Esophagus (tissue), 2 donors: ENCODE data around the gene GPR180. TPM values are rescaled to one million over a fixed set of nuclear protein-coding genes. Genes with fewer than 3 reads are reported as not detected.

Experiments used
- H3K27ac ChIP-seq, 2 donors: one replicate each; pipeline ENCODE4 v1.5.1; 2013; ENCODE audit warnings: low read depth in 2 of 2, mild to moderate bottlenecking in 2 of 2, inconsistent platforms in 1 of 2, low read length in 1 of 2, moderate library complexity in 1 of 2
- H3K27me3 ChIP-seq, 2 donors: one replicate each; pipeline ENCODE4 v1.6.1; 2013; ENCODE audit warnings: low read length in 2 of 2, control low read depth in 1 of 2, mild to moderate bottlenecking in 1 of 2; ENCODE audit not compliant: insufficient read depth in 2 of 2, control insufficient read depth in 1 of 2
- H3K36me3 ChIP-seq, 2 donors: one replicate each; pipeline ENCODE4 v1.6.1; 2013; ENCODE audit warnings: low read length in 1 of 2; ENCODE audit not compliant: control insufficient read depth in 2 of 2, insufficient read depth in 2 of 2
- H3K4me1 ChIP-seq, 2 donors: one replicate each; pipeline ENCODE4 v1.6.1; 2013; ENCODE audit warnings: low read length in 1 of 2; ENCODE audit not compliant: control insufficient read depth in 2 of 2, insufficient read depth in 2 of 2
- H3K4me3 ChIP-seq, 2 donors: one replicate each; pipeline ENCODE4 v1.5.1; 2013; ENCODE audit warnings: low read length in 2 of 2, mild to moderate bottlenecking in 2 of 2, low read depth in 1 of 2, moderate library complexity in 1 of 2
- H3K9me3 ChIP-seq, 2 donors: one replicate each; pipeline ENCODE4 v1.6.1; 2013; ENCODE audit warnings: mild to moderate bottlenecking in 2 of 2, low read depth in 1 of 2, low read length in 1 of 2, moderate library complexity in 1 of 2; ENCODE audit not compliant: control insufficient read depth in 2 of 2, insufficient read depth in 1 of 2
- WGBS, 2 donors: extraction: QIAGEN DNeasy Blood & Tissue Kit; methylation state at CpG; one replicate each; pipeline ENCODE4 v1.1.7; 2013; 5-methylcytosine and 5-hydroxymethylcytosine counted together
- polyA plus RNA-seq, 2 donors: library from polyadenylated mRNA; stranded (reverse); fragments of 200-250 nt; gene quantifications; one replicate each; pipeline ENCODE4 v1.2.3, GENCODE V29; 2013
- donor health status: healthy with polysubstance abuse.
- donor health status: Bipolar disorder and iron deficiency.

Gene GPR180
- polyA plus RNA-seq, 2 donors = 1.1 to 1.2 TPM

GRCh38 chr13:94609196-94609595 is 7.5 kb downstream of the GPR180 start:
- H3K27ac ChIP-seq = no peak overlapping the region
- no peak overlapping the region for H3K4me3 ChIP-seq
- no peaks in the 10 kb centered on the region for H3K27me3 ChIP-seq
- no peaks in the 10 kb centered on the region for H3K4me1 ChIP-seq
- 96 to 98% methylated on average over 2 of the region's 2 CpGs for WGBS, 2 donors
- H3K9me3 ChIP-seq = no peaks in the 10 kb centered on the region
- peaks cover 0 to 7% of the 10 kb centered on the region in 2 donors for H3K36me3 ChIP-seq

DNA sequence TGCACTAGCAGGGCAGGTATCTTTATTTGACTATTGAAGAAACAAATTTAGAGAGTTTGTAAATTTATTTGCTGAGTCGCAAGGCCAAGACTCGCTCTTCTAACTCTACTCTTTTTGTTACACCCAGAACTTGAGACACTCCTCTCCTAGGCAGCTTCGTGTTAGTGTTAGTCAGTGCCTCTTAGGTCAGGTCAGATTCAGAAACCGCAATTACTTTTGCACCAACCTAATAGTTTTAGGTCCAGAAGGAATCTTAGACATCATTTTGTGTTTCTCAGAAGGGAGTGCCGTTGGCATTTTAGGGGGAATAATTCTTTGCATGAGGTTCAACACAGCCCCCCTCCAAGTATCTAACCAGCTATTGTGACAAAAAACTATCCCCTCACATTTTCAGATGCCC is 8.8 kb downstream of the GPR180 start:
- H3K36me3 ChIP-seq = peaks cover 0 to 7% of the 10 kb centered on the region in 2 donors
- no peaks in the 10 kb centered on the region for H3K4me1 ChIP-seq
- H3K9me3 ChIP-seq = no peaks in the 10 kb centered on the region
- no peaks in the 10 kb centered on the region for H3K27me3 ChIP-seq
- 90 to 96% methylated on average over 5 of the region's 5 CpGs for WGBS, 2 donors
- no peak overlapping the region for H3K27ac ChIP-seq
- H3K4me3 ChIP-seq = no peak overlapping the region

DNA sequence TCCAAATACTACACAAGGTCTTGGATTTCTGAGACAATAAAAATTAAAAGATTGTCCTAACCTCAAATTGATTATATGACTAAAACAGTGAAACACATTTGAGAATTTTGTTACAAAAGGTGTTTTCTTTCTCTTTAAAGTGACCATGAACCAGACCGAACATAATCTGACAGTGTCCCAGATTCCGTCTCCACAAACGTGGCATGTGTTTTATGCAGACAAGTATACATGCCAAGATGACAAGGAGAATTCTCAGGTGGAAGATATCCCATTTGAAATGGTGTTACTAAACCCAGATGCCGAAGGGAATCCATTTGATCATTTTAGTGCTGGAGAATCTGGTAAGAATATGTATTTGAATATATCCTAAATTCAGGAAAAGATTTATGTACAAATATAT is 10.4 kb downstream of the GPR180 start:
- no peak overlapping the region for H3K27ac ChIP-seq
- H3K27me3 ChIP-seq = no peaks in the 10 kb centered on the region
- WGBS, 2 donors = 86 to 89% methylated on average over 4 of the region's 4 CpGs
- no peaks in the 10 kb centered on the region for H3K9me3 ChIP-seq
- peaks cover 0 to 5% of the 10 kb centered on the region in 2 donors for H3K36me3 ChIP-seq
- no peaks in the 10 kb centered on the region for H3K4me1 ChIP-seq
- H3K4me3 ChIP-seq = no peak overlapping the region

DNA sequence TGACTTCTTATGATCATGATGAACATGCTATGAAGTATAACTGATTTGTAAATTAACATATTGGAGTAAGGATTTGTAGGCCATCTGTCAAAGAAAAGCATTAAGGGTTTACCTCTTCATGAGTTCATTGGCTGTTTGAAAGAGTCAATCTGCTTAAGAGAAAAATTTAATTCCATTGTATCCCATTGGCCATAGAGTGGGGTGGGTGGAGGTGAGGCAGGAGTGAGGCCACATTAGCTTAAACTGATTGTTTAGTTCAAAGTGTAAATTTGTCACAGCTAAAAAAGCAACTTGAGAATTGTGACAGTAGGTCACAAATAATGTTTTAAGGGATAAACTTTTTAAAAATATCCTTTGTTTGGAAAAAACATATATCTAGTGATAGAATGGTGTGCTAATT is 11.4 kb downstream of the GPR180 start:
- Histone ChIP-seq H3K36me3 (peaks cover 0 to 5% of the 10 kb centered on the region in 2 donors), H3K9me3 (no peaks in the 10 kb centered on the region), H3K4me1 (no peaks in the 10 kb centered on the region), H3K4me3 (no peak overlapping the region), H3K27ac (no peak overlapping the region), H3K27me3 (no peaks in the 10 kb centered on the region)

GRCh38 chr13:94617389-94618000 is 15.8 kb downstream of the GPR180 start:
- Histone ChIP-seq H3K9me3 (no peaks in the 10 kb centered on the region), H3K4me1 (no peaks in the 10 kb centered on the region), H3K36me3 (no peaks in the 10 kb centered on the region), H3K27me3 (no peaks in the 10 kb centered on the region), H3K27ac (no peak overlapping the region), H3K4me3 (no peak overlapping the region)
- WGBS, 2 donors = 53 to 59% methylated on average over 4 of the region's 4 CpGs

DNA sequence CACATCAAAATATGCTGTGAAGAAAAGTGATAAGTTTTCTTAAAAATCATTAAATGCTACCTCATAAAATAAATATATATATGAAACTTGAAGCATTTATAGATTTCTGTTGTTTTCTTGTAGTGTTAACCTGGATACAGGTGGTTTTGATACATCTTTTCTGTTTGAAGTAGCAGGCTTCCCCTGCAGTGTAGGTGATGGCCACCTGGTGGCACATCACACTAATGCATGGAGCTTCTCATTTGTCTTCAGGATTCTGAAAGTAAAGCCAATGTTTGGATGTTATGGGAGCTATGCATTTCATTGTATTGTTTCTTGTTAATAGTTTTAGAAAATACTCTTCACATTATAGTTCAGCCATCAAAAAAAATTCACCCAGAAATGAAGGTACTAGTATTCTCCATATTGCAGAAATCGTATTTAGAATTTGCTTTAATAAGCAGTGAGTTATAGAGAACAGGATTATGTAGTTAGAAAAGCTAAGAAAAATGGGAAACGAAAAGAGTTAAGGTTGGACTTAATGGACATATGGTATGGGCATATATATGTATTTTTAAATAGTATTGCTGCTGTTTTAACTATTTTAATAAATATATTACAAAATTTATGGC is 18.7 kb downstream of the GPR180 start:
- Histone ChIP-seq H3K4me3 (no peak overlapping the region), H3K9me3 (no peaks in the 10 kb centered on the region), H3K27ac (no peak overlapping the region), H3K4me1 (no peaks in the 10 kb centered on the region), H3K36me3 (no peaks in the 10 kb centered on the region), H3K27me3 (no peaks in the 10 kb centered on the region)
- 81 to 83% methylated on average over 2 of the region's 2 CpGs for WGBS, 2 donors

GRCh38 chr13:94622344-94622743 is 20.7 kb downstream of the GPR180 start:
- H3K9me3 ChIP-seq = no peaks in the 10 kb centered on the region
- no peaks in the 10 kb centered on the region for H3K36me3 ChIP-seq
- H3K4me3 ChIP-seq = no peak overlapping the region
- no peaks in the 10 kb centered on the region for H3K27me3 ChIP-seq
- no peaks in the 10 kb centered on the region for H3K4me1 ChIP-seq
- 96 to 98% methylated on average over 2 of the region's 2 CpGs for WGBS, 2 donors
- H3K27ac ChIP-seq = no peak overlapping the region

DNA sequence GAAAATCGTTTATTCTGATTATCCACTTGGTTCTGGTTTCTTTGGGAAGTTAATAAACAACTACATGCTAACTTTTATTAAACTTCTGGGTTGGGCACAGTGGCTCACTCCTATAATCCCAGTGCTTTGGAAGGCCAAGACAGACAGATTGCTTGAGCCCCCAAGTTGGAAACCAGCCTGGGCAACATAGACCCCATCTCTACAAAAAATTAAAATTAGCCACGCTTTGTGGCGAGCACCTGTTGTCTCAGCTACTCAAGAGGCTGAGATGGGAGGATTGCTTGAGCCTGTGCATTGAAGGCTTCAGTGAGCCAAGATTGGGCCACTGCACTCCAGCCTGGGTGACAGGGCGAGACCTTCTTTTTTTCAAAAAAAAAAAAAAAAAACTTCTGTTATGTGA is 21.7 kb downstream of the GPR180 start:
- H3K27ac ChIP-seq = no peak overlapping the region
- no peaks in the 10 kb centered on the region for H3K36me3 ChIP-seq
- WGBS, 2 donors = 82 to 86% methylated on average over 4 of the region's 4 CpGs
- H3K9me3 ChIP-seq = no peaks in the 10 kb centered on the region
- H3K4me1 ChIP-seq = no peaks in the 10 kb centered on the region
- H3K27me3 ChIP-seq = no peaks in the 10 kb centered on the region
- no peak overlapping the region for H3K4me3 ChIP-seq

DNA sequence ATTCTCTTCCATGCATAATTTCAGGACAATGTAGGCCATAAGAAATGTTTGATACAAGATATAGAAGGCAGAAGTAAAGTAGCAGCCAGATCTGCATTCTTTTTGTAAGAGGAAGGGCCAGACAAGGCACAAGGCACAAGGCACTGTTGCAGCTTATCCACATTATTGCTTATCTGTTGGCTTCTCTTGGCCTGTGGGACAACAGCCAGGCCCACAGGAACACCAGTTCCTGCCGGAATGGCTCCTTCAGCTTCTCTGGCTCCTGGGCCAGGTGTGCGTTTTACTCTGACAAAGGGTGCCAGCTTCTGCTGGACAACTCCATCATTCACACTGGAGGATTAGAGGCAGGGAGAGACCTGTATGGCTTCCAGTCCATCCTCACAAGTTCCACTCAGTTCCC is 29.2 kb downstream of the GPR180 start:
- H3K9me3 ChIP-seq = no peaks in the 10 kb centered on the region
- no peaks in the 10 kb centered on the region for H3K4me1 ChIP-seq
- H3K36me3 ChIP-seq = peaks cover 0 to 5% of the 10 kb centered on the region in 2 donors
- 78 to 88% methylated on average over 2 of the region's 2 CpGs for WGBS, 2 donors
- no peaks in the 10 kb centered on the region for H3K27me3 ChIP-seq
- H3K27ac ChIP-seq = no peak overlapping the region
- no peak overlapping the region for H3K4me3 ChIP-seq
